Suppressor macrophage treated with lipopolysaccharide for 4 hours (primary cell): Measurements from ENCODE around the gene GOLIM4.
"Not testable (repeated sequence)": the region's sequence is repeated elsewhere in the genome, so short reads cannot be mapped to it uniquely, and the experiment has no call there.

Source experiments
- DNase-seq: peaks from one replicate; pipeline ENCODE4 v3.0.0-alpha.2; 2020

GOLIM4 gene

DNA sequence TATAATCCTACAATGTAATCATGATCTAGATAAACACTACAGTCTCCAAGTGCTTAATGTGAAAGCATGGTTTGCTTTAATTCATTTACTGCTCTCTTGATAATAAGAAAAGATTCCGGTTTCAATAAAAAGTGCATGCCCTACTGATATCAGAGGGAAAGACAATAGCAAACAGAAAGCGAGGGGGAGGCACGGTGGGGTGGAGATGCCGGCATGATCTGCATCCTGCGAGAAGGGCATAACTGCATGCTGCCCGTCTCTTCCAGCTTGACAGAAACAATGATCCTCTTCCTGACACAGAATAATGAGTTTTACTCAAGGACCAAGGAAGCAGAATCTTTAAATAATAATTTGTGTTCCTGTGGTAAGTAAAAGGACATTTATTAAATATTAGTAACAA lies 51.7 kb downstream of the GOLIM4 start:
- DNase-seq: no peak

GRCh38 chr3:168040607-168041208 lies 55.0 kb downstream of the GOLIM4 start:
- DNase-seq: peak; percentile 72

- DNase-seq: no peak
Observed at GRCh38 chr3:168037020-168037419, 58.7 kb downstream of the GOLIM4 start.

DNA sequence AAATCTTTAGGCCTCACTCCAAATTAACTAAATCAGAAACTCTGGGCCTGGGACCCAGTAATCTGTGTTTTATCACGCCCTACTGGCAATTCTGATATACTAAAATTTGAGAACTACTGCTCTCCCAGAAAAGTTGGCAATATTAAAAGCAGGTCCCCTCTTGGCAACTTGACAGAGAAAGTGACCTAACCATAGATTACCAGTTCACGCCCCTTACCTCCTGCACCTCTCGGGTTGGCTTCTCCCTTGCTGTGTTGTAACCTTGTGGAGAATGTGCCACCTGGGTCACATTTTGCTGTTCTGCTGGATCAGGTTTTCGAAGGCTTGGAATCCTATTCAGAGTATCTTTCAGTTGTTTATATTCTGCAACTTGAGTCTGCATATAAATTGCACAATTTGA lies 59.1 kb downstream of the GOLIM4 start:
- no peak for DNase-seq

DNA sequence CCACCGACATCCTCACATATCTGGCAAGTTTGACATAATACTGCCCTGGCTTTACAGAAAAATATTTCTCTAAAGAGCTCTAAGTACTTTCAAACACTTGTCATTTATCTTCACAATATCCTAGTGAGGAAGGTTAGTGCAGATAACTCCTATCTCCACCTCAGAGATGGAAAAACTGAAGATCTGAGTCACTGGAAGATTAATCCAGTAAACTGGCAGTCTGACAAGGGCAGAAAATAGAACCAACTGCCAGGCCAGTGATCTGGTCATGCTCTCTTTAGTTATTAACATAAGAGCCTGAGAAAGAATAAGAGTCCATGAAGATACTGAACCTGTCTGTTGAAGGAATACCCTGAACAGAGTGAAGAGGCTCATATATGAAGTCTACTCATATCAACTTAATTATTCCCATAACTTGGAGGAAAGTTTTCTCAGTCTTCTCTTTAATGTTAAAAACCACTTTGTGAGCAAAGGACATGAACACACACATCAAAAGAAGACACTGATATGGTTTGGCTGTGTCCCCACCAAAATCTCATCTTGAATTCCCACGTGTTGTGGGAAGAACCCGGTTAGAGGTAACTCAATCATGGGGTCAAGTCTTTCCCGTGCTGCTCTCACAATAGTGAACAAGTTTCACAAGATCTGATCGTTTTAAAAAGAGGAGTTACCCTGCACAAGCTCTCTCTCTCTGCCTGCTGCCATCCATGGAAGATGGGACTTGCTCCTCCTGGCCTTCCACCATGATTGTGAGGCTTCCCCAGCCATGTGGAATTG lies 61.4 kb downstream of the GOLIM4 start:
- DNase-seq: no peak

- DNase-seq: peak; percentile 57
Observed at GRCh38 chr3:168030577-168030976, 65.1 kb downstream of the GOLIM4 start.

- no peak for DNase-seq
Observed at GRCh38 chr3:168029705-168030104, 66.0 kb downstream of the GOLIM4 start.

GRCh38 chr3:168028086-168028485 lies 67.6 kb downstream of the GOLIM4 start:
- peak; percentile 74 for DNase-seq

DNA sequence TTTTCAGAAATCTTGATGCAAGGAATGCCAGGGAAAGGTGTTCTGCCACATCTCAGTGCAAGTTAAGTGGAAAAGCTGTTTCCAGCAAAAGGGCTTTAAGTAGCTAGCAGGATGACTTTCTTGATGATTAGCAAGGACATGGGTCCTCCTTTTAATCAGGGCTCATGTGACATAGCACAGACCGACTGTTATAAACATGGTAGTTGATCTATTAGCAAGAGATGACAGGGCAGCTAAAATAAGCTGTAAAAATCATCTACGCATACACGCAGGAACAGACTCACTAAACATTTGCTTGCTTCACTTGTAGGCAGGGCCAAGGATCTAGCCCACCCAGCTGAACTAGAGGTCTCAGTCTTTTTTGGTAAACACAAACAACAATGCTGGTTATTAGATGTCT lies 69.0 kb downstream of the GOLIM4 start:
- no peak for DNase-seq

DNA sequence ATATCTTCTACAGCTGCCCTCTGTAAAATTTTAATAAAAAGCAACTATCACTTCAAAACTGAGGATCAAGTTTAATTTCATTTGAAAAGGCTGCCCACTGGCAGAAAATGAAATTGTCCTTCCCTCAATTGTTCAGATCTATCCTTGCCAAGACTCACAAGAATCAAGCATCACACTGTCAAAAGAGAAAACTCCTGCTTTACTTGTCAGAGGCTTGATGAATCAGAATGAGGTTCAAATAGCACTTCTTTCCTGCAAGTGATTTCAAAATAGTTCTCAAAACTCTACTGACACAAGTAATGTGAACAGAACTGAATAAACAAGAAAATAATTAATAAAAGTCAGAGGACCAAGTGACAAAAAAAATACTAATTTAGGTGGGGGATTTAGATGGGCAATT lies 70.6 kb downstream of the GOLIM4 start:
- DNase-seq: peak; percentile 51

DNA sequence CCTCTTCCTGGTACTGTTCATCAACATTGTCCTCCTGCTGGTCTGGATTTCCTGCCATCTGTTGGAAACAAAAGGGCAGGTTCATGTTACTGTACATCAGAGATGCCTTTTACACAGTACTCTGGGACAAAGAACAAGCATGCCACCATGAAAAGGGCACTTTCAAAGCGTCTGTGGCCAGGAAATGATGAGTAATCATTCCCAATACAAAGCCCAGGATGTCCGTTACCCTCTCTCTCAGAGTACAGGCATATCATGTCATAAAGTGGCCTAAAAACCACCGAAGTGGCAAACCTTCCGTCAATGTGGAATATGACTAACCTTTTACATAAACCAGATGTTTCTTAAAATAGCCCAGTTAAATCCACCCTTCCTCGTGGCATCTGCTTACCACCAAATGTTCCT lies 71.2 kb downstream of the GOLIM4 start:
- peak; percentile 88 for DNase-seq

DNA sequence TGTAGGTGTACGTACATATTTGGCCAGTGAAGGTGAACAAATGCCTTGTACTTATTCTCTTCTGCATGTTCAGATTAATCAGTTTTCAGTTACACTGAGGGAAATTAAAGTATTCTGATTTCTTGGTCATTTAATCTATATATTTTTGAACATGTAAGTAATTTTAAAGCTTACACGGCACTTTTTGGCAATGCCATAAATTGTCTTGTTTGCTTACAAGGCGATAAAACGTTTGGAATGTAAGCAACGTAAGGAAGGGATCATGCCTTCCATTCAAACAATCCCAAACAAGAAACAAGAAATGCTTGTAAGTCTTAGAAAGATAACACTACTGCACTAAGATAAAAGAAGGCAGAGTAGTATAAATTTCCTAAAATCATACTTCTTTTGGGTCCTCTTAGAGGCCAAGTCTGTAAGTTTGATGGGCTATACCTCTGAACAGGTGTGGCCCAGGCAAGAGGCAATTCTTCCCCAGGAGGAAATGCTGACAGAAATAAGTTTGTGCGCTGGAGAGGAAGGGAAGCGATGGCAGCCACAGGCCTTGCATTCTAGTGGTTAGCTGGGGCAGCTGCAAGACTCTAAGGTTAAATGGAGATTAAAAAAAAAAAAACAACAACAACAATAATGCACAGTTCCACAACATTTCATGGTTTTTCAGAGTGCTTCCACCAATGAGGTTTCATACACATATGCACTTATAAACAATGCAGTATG lies 73.8 kb downstream of the GOLIM4 start:
- no peak for DNase-seq

GRCh38 chr3:168011280-168011679 lies 84.4 kb downstream of the GOLIM4 start:
- DNase-seq: not testable (repeated sequence)

DNA sequence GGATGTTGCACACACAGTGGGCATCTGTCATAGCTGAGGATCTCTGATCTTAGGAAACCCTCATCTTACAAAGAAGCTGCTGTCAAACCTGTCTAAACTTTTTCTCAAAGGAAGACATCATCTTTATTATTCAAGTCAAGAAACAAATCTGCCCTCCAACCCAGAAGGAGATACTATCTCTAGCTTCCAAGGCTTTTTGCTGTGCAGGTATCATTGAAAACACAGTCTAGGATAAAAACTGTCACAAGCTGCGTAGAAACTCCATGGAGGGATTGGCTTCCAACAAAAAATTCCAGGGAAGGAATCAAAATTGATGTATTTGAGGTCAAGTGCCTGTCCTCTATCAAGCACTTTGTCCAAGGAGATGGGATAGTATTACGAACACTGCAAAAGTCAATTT lies 89.1 kb downstream of the GOLIM4 start:
- DNase-seq: no peak

- DNase-seq: no peak
Observed at GRCh38 chr3:168003911-168004310, 91.8 kb downstream of the GOLIM4 start.

- DNase-seq: peak; percentile 12
Observed at GRCh38 chr3:168002786-168003368, 92.8 kb downstream of the GOLIM4 start.

GRCh38 chr3:168001244-168001643 lies 94.5 kb downstream of the GOLIM4 start:
- DNase-seq: no peak

GRCh38 chr3:167998253-167998652 lies 97.5 kb downstream of the GOLIM4 start:
- no peak for DNase-seq

DNA sequence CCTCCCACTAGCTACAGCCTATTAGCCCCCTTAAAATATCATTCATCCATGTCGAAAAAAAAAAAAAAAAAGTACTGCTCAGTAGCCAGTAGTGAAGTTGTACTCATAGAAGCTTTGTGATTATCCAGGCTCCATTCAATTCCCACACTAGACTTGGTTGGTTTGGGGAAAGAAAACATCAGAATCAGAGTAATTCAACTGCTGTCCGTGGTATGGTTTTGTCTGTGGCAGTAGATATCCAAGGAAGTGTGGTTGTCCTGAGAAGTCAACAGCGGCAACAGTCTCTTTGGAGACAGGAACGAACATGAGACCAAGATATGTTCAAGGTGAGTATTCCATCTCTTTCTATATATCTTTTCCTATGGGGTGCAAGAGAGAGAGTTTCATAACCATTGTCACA lies 99.2 kb downstream of the GOLIM4 start:
- DNase-seq: no peak

GRCh38 chr3:167992381-167992780 lies 103.3 kb downstream of the GOLIM4 start:
- DNase-seq: no peak

DNA sequence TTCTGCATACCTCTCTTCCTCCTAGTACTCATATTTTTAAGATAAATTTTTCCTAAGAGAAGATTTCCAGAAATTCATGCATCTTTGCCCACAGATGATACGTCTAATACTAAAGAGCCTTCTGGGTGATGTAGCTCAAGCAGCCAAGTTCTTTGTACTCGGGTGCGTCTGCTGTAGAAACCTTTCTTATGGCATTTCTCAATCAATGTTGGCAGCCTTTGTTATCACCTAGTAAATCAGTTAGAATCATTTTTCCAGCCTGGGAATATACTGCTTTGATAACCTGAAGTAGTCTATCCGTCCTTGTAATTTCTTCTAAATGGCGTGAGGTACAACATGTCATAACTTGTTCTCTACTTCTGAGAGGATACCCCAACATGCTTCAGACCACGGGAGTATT lies 104.5 kb downstream of the GOLIM4 start:
- DNase-seq: no peak

DNA sequence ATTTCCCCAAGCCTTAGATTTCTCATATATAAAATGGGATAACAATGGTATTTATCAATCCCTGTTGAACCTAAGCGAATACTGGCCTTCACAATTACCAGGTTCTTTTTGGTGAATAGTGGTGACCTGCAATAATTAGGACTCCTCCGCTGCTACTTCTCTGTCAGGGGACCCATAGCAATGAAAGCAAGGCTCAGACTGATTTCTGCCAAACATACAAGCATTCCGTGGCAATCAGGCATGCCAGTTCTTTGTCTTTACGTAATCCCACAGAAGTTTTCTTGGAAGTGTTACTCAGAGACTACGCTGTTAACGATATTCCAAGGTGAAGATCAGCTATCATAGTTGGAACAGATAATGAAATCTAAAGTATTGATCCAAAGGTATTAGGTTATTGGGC lies 105.7 kb downstream of the GOLIM4 start:
- DNase-seq: no peak

DNA sequence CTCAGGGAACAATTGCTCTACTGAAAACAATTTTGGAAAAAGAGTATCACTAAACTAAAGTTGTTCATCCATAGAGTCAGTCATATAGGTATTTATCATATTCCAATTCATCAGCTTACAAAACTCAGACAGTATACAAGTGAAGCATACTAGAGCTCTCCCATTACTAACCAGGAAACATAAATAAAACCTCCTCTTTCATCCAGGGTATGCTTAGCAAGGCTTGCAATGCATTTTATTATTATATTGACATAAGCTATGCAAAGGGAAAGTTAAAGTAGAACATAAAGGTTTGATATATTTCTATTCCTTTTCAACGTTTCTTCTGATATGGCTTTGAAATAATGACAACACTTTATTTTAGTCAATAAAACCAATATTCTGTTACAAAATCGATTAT lies 106.7 kb downstream of the GOLIM4 start:
- no peak for DNase-seq

DNA sequence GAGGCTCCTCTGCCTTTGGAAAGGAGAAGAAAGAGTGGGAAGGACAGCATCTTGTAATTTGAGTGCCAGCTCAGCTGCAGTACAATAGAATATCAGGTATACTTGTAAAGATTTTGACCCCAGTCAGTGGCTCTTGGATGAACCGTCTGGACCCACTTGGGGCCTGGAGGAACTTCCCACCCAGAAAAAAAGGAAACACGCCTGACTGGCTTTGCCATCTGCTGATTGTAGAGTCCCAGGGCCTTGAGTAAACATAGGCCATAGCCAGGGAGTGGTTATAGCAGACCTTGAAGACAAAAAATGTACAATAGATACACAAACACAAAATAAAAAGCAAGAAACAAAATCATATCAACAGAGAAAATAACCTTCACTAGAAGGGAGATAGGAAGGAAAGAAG lies 112.1 kb downstream of the GOLIM4 start:
- no peak for DNase-seq
